Measurements from ENCODE around the gene EMC1.
"Not testable (repeated sequence)": the region's sequence is repeated elsewhere in the genome, so short reads cannot be mapped to it uniquely, and the experiment has no call there.

The EMC1 gene

GRCh38 chr1:19216585-19216984, 34.7 kb downstream of the EMC1 start:
- DNase-seq (ENCODE audit: low read depth in 3 of 3): not testable (repeated sequence)

GRCh38 chr1:19213580-19213979, 37.7 kb downstream of the EMC1 start:
- no peak for DNase-seq (ENCODE audit: low read depth in 3 of 3)

GRCh38 chr1:19212167-19212566, 39.2 kb downstream of the EMC1 start:
- no peak for DNase-seq (ENCODE audit: low read depth in 3 of 3)

DNA sequence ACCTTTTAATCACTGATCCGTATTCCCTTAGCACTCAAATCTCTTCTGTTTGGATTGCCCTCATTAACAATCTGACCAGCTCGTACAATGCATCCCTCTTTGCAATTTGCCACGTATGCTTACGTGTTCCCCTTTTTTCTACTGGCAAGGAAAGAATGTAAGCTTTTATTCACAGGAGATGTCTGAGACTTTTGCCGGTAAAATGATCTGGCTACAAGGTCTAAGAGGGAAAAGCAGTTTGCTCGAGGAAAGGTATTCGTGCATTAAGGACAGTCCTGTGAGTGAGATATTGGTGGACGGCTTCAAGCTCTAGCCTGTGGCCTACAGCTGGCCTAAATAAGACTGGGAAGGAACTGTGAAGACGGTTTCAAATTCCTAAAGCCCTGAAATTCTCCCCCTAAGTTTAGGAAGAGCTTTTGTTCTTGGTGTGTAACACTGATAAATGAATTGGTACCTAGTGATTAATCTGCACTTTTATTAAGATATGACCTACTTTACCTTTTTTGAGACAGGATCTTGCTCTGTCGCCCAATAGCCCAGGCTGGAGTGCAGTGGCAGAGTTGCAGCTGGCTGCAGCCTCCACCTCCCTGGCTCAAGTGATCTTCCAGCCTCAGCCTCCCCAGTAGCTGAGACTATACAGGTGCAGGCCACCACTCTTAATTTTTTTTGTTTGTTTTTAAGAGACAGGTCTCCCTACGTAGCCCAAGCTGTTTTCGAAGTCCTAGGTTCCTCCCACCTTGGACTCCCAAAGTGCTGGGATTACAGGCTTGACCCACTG, 40.4 kb downstream of the EMC1 start:
- no peak for DNase-seq (ENCODE audit: low read depth in 3 of 3)

GRCh38 chr1:19209990-19210771, 41.1 kb downstream of the EMC1 start, which contains the start of gene UBR4:
UBR4 (minus strand) TSS chr1:19210266; CDS start chr1:19210248, 18 bp downstream.
- peak; percentile 92 to 95 (median 94) for DNase-seq (ENCODE audit: low read depth in 3 of 3)

GRCh38 chr1:19209439-19209989, 41.8 kb downstream of the EMC1 start:
- DNase-seq (ENCODE audit: low read depth in 3 of 3): peak; percentile 47 to 53 (median 50)

- no peak for DNase-seq (ENCODE audit: low read depth in 3 of 3)
Measured at GRCh38 chr1:19208710-19209438, 42.5 kb downstream of the EMC1 start.

GRCh38 chr1:19206947-19207346, 44.4 kb downstream of the EMC1 start:
- no peak for DNase-seq (ENCODE audit: low read depth in 3 of 3)

DNA sequence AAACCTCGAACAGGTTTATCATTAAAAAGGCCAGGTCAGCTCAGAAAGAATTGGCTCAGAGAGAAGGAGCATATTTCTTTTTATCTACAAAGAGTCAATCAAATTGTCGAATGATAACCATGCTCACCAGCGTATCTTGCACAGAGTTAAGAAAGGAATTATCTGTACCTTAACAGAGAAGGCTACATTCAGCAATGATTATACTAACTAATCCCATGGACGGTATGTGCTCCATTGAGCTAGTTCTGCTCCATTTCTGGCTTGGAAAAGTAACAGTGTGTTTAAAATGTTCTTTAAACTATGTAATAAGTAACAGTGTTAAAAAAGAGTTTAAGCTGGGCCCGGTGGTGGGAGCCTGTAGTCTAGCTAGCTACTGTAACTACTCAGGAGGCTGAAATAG, 45.5 kb downstream of the EMC1 start:
- DNase-seq (ENCODE audit: low read depth in 3 of 3): no peak

DNA sequence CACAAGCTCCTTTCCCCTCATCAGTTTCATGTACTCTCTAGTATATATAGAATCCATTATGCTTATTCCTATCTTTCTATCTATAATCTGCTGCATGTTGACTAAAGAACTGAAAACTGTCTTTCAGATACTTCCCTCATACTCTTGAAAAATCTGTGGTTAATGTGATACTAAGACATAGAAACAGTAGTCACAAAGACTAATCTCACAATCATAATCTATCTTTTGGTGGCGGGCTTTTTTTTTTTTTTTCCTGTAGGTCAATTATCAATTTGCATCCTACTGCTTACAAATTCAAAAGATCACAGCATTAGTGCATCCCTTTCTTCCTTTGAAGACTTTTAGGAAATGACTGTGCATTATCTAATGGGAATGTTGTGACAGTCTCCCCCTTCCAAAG, 45.9 kb downstream of the EMC1 start:
- DNase-seq (ENCODE audit: low read depth in 3 of 3): no peak

DNA sequence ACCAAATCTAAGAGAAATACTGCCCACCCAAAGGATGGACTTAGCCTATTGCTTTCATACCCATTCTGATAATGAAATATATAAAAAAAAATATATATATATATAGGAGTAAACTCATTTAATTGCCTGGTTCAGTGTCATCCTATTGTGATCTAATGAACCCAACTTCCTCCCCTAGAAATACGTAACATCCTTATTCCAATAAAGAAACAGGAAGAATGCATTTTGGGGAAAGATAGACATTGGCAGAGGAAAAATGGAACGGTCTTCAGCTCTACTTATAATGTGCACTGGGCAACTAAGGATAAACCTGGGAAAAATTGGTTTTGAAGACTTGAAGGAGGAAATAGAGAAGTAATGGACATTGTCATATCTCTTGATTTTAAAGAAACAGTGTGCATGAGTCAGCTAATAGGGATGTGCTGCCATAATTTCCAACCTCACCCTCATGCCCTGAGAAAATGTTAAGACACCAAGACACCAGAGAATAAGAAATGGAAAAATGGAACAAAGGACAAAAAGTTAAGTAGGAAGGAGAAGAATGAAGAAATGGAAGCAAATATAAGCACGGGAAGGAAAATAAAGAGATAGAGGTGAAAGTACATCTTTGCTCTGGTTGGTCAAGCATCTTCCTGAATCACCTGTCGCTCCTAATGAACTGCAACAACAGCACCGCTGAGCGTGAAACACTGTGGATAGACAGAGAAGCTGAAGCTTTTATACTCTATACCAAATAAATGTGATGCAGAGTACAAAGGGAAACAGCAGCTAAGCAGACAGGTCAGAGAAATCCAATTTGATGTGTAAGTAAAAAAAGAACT, 46.7 kb downstream of the EMC1 start:
- DNase-seq (ENCODE audit: low read depth in 3 of 3): no peak

GRCh38 chr1:19203440-19203839, 47.9 kb downstream of the EMC1 start:
- no peak for DNase-seq (ENCODE audit: low read depth in 3 of 3)

- DNase-seq (ENCODE audit: low read depth in 3 of 3): no peak
Measured at GRCh38 chr1:19202396-19202795, 48.9 kb downstream of the EMC1 start.

- no peak for DNase-seq (ENCODE audit: low read depth in 3 of 3)
Measured at GRCh38 chr1:19199969-19200604, 51.2 kb downstream of the EMC1 start.

DNA sequence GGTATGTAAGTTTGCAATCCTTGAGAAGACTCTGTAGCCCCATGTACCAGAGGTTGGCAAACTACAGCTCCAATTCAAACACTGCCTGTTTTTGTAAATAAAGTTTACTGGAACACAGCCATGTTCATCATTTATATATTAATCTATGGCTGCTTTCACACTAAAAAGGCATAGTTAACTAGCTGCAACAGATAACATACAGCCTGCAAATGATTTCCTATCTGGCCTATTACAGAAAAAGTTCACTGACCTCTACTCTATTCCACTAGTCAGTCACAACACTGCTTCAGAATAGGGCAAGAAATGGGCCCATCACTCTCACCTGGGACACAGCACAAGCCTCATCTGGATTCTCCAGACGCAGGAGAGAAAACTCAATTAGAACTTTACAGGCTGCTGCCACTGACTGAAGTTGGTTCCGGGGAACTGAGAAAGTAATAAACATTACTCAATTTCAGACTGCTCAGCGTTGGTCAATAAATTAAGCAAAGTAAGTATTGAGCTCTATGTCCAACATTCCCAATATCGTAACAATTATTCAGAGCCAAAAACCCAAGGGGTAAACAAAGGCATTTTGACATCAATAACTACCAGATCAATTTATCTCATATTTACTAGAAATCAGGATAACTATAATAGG, 51.9 kb downstream of the EMC1 start:
- no peak for DNase-seq (ENCODE audit: low read depth in 3 of 3)

GRCh38 chr1:19198820-19199219, 52.5 kb downstream of the EMC1 start:
- DNase-seq (ENCODE audit: low read depth in 3 of 3): no peak

GRCh38 chr1:19197845-19198244, 53.5 kb downstream of the EMC1 start:
- DNase-seq (ENCODE audit: low read depth in 3 of 3): no peak

- no peak for DNase-seq (ENCODE audit: low read depth in 3 of 3)
Measured at GRCh38 chr1:19196331-19196730, 55.0 kb downstream of the EMC1 start.

- no peak for DNase-seq (ENCODE audit: low read depth in 3 of 3)
Measured at GRCh38 chr1:19193004-19193403, 58.3 kb downstream of the EMC1 start.

GRCh38 chr1:19191811-19192210, 59.5 kb downstream of the EMC1 start:
- no peak for DNase-seq (ENCODE audit: low read depth in 3 of 3)
